Measurements from ENCODE around the gene HEXD.

The HEXD gene

DNA sequence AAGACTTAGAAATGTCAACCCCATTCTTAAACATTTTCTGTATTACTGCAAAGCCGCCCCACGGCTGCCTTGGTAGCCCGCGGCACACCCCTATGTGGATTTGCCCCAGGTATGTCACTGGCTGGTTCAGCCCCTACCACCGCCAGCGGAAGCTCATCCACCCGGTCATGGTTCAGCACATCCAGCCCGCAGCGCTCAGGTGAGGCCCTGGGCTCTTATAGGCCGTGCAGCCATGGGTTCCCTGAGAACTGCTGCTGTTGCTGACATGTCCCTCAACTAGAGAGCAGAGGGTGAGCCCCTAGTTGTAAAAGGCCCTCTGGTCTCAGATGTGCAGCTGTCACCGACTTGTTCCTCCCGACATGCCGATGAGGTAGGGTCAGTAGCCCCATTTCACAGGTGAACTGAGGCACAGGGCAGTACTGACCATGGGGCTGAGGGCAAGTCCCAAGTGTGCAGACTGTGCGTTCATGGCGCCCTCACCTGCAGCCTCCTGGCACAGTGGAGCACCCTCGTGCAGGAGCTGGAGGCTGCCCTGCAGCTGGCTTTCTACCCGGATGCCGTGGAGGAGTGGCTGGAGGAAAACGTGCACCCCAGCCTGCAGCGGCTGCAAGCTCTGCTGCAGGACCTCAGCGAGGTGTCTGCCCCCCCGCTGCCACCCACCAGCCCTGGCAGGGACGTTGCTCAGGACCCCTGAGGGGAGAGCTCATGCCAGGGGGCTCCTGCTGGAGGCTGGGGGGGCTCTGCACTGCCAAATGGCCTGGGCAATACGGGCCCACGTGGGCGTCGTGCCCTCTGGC lies 23.7 kb downstream of the HEXD start:
- TF ChIP-seq, protein P1, sequence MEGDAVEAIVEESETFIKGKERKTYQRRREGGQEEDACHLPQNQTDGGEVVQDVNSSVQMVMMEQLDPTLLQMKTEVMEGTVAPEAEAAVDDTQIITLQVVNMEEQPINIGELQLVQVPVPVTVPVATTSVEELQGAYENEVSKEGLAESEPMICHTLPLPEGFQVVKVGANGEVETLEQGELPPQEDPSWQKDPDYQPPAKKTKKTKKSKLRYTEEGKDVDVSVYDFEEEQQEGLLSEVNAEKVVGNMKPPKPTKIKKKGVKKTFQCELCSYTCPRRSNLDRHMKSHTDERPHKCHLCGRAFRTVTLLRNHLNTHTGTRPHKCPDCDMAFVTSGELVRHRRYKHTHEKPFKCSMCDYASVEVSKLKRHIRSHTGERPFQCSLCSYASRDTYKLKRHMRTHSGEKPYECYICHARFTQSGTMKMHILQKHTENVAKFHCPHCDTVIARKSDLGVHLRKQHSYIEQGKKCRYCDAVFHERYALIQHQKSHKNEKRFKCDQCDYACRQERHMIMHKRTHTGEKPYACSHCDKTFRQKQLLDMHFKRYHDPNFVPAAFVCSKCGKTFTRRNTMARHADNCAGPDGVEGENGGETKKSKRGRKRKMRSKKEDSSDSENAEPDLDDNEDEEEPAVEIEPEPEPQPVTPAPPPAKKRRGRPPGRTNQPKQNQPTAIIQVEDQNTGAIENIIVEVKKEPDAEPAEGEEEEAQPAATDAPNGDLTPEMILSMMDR (IDR thresholded peaks at IDR 0.05; ENCODE audit: borderline replicate concordance, control extremely low read depth, extremely low read depth, insufficient read depth, missing control alignments): no peak
- in situ Hi-C loops (cut with MboI; ENCODE audit: low sequenced_read_pairs, unreplicated experiment): no loop called here
- DNase-seq (ENCODE audit: low spot score): no peak

DNA sequence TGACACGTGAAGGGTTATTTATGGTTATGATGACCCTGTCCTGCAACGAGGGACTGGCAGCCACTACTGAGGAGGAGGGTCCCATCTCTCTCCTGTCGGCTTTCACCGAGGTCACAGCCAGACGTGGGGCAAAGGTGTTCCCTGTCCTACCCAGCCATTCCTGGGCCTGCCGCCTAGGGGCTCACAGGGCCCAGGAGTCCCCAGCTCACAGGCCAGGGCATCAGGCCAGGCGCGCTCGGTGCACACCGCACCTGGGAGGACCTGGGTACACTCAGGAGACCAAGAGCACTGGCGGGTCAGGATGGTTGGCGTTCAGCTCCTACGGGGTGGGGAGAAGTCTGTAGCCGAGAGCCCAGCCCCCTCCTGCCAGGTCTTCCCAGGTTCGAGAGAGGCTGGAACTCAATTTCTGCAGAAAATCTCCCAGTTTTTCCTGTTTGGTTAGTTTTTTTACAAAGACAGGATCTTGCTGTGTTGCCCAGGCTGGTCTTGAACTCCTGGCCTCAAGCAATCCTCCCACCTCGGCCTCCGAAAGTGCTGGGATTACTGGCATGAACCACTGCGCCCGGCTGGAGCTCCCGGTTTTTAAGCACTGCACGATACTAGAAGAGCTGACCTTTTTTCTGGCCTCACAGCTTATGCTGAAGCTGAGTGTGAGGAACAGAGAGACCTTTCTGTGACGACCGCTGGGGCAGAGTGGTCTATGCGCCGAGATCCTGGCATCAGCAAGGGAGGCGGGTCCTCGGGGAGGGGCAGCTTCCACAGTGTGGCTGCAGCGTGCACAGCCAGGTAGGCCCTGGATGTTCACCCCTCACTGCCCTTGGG lies 24.7 kb downstream of the HEXD start:
- no peak for DNase-seq (ENCODE audit: low spot score)
- in situ Hi-C loops (cut with MboI; ENCODE audit: low sequenced_read_pairs, unreplicated experiment): no loop called here
- TF ChIP-seq, protein P1 (IDR thresholded peaks at IDR 0.05; ENCODE audit: borderline replicate concordance, control extremely low read depth, extremely low read depth, insufficient read depth, missing control alignments): no peak

DNA sequence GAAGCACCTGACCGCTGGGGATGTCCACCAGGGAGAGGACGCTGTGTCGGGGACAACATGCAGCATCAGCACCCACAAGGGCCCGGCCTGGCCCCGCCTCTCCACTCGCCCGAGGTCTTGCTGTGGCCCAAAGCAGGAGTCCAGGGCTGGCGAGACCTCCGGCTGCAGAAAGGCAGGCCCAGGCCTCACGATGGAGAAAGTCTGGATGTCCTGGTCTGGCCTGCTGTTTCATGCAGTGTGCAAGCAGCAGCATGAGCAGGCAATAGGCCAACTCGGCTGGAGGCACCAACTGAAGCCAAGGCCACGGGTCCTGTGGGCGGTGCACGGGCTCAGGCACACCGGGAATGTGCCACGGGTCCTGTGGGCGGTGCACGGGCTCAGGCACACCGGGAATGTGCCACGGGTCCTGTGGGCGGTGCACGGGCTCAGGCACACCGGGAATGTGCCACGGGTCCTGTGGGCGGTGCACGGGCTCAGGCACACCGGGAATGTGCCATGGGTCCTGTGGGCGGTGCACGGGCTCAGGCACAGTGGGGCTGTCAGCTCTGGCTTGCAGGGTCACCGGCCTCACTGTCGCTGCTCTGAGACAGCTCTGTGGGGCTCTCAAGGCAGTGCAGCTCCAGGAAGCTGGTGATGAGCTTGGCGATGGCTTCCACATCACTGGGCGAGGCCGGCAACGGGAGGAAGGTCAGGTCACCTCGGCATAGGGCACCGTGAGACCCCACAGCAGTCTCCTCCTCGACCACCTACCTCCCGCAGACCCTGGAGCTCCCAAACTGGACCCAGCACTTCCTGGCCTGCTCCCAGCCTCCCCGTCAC lies 25.5 kb downstream of the HEXD start:
- no peak for DNase-seq (ENCODE audit: low spot score)
- in situ Hi-C loops (cut with MboI; ENCODE audit: low sequenced_read_pairs, unreplicated experiment): no loop called here

DNA sequence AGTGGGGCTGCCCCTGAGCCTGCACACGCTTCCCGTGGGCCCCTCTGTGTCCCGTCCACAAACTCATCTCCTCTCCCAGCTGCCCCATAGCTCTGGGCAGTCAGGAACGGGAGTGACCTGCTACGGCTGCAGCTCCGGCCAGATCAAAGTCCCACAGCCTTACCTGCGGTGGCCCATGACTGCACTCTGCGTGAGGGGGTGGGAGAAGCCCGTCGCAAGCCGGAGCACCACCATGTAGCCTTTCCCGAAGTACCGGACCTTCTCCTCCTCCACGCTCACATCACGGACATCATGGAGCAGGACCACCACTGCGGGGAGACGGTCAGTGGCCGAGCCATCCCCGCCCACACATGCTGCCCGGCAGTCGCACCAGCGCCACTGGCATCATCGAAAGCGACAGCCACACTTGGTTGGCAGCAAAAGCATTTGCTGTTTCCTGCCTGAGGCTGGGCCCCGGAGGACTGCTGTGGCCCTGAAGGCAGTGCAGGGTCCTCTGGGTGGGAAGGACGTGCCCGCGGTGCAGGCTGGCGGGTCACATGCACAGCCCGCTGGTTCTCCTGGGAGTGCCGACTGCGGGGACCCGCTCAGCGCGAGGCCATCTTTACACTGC lies 26.2 kb downstream of the HEXD start:
- DNase-seq (ENCODE audit: low spot score): no peak
- TF ChIP-seq, protein P1 (IDR thresholded peaks at IDR 0.05; ENCODE audit: borderline replicate concordance, control extremely low read depth, extremely low read depth, insufficient read depth, missing control alignments): no peak
- in situ Hi-C loops (cut with MboI; ENCODE audit: low sequenced_read_pairs, unreplicated experiment): no loop called here

More for the DNA sequence above, 25.5 kb downstream of the HEXD start:
- TF ChIP-seq, protein P1 (IDR thresholded peaks at IDR 0.05; ENCODE audit: borderline replicate concordance, control extremely low read depth, extremely low read depth, insufficient read depth, missing control alignments): no peak

DNA sequence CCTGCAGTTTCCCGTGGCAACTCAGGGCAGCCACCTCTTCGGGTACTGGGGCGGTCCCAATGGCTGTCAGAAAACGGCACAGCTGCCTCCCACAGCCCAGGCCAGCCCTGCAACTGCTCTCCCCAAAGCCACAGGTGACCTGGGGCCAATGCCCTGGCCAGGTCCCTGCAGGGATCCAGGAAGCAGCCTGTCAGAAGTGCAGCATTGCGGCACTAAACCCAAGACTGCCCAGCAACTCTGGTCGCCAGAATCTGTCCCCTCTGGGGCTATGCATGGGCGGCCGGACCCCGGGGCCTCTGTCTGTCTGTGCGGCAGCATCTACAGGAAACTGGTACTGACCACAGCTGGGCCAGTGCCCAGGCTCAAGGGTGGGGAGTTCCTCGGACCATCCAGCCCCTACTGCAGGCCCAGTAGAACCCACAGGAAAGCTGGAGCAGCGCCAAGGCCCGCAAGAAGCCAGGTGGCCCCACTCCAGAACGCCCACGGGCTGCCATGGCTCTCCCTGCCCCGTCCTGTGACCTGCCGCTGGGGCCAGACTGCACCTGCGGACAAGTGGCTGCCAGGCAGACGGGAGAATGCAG lies 26.9 kb downstream of the HEXD start:
- DNase-seq (ENCODE audit: low spot score): no peak
- TF ChIP-seq, protein P1 (IDR thresholded peaks at IDR 0.05; ENCODE audit: borderline replicate concordance, control extremely low read depth, extremely low read depth, insufficient read depth, missing control alignments): no peak

More for the DNA sequence above, 26.9 kb downstream of the HEXD start:
- in situ Hi-C loops (cut with MboI; ENCODE audit: low sequenced_read_pairs, unreplicated experiment): no loop called here

Data from GM13976 (cell line).